Astrocyte of the hippocampus (primary cell): Measurements from ENCODE around the gene IPPK.

Experiments used
- DNase-seq: peaks from one replicate; pipeline ENCODE4 v3.0.0; 2011; ENCODE audit warnings: low read depth, low spot score

The IPPK gene

GRCh38 chr9:92615790-92616189, 54.1 kb downstream of the IPPK start:
- no peak for DNase-seq

DNA sequence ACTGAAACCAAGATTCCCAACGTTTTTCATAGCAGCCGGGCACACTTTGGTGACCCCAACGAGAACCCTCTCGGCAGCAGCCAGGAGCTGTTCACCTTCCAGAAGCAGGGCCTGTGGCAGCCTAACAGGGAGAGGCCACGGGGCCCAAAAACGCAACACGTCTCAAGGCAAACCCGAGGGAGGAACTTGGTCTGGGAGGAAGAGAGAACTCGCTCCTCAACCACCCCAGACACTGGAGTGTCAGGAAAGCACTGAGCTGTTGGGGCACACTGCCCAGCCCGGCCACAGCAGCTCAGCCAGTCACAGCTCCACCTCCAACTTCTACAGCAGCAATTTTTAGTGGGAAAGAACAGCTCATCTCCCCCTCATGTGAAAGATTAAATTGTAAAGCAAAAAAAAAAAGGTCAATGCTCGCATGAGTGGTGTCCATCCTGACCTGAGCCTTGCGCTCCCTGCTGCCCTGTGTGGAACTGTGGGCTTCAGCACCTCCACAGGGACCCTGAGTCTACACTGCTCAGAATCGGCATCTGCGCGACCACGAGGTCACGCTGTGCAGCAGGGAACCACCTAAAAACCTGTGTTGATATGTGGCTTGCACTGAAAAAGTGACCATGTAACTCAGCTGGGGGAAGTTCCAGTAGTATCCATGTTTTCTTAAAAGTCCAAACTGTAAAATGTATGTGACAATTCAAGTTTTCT, 55.0 kb downstream of the IPPK start:
- DNase-seq: no peak

- DNase-seq: no peak
Observed at GRCh38 chr9:92614123-92614510, 55.8 kb downstream of the IPPK start.

DNA sequence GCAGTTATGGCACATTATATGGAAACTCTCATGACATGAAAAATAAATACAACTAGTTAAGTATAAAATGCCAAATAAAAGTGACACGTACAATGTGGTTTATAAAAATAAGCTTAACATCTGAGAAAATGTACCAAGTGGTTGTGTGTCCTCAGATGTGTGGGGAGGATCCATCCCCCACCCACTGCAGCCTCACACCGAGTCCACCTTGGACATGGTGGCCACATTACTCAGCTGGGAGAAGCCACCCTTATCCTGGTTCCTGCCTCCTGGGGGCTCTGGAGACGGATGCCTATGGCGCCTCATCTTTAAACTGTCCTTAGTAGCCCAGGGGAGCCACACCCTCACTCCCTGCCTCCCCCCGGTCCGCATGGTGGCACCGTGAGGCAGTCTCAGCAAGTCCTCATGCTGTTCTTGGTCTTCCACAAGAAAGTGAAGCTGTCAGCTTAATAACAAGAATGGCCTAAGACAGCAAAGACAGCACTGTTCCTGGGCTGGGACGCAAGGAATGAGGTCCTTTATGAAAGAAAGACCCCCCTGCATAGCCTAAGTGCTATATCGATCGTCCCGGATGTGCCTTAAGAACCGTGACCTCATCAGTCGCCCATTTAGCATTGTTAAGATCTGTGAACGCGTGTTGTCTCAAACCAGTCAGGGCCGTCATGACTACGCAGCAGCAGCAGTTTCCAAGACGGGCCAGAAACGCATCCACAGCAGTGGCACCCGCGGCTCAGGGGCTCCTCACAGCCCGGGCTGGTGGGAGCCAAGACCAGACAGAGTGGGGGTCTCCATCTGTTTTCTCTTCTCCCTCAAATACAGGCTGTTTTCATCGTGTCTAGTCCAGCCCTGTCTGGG, 56.4 kb downstream of the IPPK start:
- no peak for DNase-seq

GRCh38 chr9:92612816-92613215, 57.1 kb downstream of the IPPK start:
- DNase-seq: no peak

- no peak for DNase-seq
Observed at GRCh38 chr9:92612292-92612691, 57.6 kb downstream of the IPPK start.

DNA sequence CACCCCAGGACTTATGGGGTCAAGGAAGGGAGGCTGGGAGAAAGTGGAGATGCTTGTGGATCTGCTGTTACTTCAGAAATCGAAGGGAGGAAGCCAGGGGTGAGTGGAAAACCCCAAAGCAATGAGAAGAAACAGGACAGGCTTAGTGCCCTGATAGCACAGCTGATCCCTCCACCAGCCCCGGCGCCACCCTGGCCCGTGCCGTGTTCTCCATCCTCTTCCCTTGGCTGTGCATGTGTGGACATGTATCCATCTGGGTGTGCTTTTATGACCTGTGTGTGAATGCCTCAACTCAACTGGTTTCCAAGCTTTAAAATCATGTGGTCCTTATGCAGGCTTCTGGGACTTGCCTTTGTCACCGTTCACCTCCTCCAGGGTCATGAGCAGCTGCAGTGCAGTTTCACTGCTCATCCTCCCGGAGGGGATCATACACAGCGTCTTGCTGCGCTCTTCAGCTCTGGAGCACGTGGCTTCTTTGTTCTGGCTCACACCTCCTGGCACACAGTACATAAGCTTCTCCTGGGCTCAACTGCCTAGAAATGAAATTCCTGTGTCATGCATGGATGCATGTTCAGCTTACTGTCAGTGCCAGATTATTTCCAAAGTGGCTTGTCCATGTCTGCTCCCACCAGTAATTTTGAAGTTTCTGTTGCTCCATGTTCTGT, 58.2 kb downstream of the IPPK start:
- no peak for DNase-seq

GRCh38 chr9:92610470-92611420, 59.2 kb downstream of the IPPK start:
- DNase-seq: no peak

DNA sequence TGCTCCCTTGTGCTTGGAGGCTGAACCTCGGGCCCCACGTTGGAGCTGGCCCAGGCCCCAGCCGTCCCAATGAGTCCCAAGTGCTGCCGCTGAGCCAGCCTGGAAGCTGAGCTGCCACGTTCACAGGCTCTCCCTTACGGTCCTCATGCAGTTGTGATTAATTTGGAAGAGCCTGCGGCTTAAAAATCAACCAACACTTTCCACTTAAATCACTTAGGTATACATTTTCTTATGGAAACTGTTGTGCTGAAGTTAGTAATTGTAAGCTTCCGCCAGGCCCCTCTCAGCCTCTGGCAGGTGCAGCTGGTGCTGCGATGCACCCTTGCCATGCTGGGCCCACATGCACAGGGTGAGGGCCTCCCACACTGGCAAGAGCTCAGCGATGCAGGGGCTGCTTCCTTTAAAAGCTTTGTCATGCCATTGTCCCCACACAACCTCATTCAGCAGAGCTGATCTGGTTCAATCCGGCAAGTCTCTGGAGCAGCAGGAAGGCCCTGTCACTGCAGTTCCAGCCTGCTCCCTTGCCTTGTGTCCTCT, 61.0 kb downstream of the IPPK start:
- DNase-seq: peak; percentile 48

- no peak for DNase-seq
Observed at GRCh38 chr9:92608241-92608908, 61.6 kb downstream of the IPPK start.

DNA sequence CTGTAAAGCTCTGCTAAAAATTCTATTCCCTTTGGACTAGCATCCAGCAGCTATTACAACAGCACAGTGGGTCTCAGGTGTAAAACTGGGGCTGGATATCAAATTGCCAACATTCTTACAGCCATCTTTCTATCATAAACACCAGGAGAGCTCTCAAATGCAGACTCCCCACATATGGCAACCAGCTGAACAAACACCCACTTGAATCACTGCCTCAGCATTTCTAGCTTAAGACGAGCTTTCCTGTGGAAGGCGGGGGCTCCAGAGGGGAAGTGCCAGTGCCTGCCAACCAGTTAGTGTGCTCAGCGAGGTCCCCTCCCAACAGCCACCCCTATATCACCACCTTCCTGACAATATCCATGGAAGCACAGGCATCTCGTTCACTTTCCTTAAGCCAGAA, 62.2 kb downstream of the IPPK start:
- DNase-seq: peak; percentile 25

GRCh38 chr9:92607088-92607487, 62.8 kb downstream of the IPPK start:
- peak; percentile 57 for DNase-seq

- no peak for DNase-seq
Observed at GRCh38 chr9:92605224-92605623, 64.7 kb downstream of the IPPK start.

DNA sequence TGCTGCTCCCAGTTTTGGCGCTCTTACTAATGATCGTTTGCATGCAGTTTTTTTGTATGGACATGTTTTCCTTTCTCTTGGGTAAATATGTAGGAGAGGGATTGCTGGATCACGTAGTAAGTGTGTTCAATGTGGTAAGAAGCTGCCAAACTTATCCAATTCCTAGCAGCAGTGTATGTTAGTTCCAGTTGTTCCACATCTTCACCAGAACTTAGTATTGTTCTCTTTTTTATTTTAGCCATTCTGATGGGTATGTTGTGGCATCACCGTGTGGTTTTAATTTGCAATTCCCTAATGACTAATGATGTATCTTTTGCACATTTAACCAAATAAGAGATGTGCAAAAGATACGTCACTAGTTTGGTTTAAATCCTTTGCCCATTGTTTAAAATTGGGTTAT, 65.9 kb downstream of the IPPK start:
- no peak for DNase-seq

DNA sequence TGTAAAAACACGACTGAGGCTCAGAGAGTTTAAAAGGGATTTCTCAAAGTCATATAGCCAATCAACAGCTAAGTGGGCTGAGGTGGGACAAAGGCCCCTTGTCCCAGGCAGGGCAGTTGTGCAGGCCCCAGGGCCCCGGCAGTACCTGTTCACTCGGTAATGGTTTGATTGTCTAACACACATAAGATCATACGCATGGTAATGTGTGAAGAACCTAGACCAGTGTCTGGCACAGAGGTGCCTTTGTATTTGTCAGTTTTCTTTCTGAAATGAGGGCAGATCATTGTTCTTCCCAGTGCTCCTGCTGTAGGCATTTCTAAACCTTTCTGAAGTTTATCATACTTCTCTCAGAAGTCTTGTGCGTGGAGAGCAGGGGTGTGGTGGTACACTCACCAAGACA, 66.8 kb downstream of the IPPK start:
- no peak for DNase-seq

DNA sequence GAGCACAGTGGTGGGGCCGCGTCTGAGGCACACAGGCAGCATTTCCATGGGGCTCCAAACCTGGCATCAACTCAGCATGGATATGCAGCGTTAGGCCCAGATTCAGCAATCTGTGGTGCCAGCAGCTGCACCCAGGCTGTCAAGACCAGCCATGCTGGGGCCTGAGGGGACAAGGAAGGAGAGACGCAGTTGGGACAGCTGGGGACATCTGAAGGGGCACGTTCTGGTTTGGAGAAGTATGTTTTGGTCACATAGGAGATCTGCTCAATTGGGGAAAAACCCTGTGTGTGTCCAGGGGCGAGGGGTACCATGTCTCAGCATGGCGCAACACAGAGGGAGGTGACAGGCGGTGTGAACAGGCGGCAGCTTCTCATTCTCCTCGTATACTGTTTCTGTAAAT, 67.5 kb downstream of the IPPK start:
- DNase-seq: no peak

DNA sequence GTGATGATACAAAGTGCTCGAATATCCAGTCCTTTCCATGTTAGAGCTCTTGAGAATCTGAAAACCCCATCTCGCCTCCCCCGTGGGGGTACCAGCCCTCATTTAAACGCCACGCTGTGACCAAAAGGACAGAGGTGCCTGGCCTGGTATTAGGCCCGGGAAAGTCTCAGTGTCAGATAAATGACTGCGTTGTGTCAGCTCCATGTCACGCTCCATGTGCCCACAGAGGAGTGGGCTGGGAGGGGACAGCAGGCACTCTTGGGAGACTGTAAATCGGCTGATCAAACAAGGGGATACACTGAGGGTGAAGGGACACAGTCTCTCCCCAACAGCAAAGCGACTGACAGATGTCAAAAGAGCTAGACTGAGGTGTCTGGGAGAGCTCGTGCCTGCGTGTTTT, 68.5 kb downstream of the IPPK start:
- DNase-seq: no peak

DNA sequence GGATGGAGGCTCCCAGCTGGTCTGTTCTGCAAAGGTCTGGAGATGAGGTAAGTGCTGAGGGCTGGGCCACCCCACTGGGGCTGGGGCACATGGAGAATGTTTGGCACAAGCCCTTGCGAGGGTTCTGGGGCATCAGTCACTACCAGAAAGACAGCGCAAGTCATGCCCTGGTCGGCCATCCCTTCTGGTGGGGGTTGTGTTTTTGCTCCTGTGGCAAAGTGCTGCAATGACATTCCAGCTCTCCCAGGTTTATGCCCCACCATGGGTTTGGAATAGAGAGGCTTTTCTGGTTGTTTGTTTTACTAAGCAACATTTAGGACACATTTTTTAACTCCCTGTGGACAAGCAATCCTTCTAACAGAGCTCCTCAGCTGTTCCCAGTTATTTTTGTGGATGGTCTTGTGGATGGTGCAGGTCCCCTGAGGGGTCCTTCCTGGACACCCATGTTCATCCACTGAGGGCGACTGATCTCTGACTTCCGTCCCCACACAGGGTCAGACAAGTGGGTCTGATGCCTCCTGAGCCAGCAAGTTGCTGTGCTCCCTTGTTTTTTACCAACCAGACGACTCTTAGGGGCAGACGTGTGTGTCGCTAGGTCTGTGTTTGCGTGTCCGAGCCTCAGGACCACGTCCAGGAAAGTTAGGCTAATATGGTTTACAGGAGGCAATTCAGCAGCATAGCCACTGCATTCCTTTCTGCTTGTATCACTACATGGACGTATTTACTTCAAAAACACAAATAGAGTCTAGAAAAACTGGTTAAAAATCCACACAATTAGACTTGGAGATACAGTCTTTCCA, 69.3 kb downstream of the IPPK start:
- DNase-seq: peak; percentile 93

DNA sequence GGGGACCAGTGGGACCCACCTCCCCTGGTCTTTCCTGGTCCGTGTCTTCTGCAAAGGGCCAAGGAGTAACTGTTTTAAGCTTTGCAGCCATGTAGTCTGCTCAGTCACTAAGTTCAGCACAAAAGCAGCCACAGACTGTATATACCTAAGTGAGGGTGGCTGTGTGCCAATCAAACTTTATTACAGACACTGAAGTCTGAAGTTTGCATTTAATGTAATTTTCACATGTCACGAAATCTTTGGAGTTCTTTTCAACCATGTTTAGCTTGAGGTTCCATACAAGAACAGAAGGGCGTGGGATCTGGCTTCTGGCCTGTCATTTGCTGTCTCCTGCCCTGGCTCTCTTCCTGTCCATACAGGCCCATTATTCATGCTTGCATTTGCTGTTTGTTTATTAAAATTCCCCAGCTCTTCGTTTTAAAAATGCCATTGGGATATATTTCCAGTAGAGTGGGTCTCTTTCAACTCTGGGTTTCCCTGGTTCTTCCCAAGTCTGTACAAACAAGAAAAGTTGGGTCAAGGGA, 69.9 kb downstream of the IPPK start:
- no peak for DNase-seq

- no peak for DNase-seq
Observed at GRCh38 chr9:92598382-92598781, 71.5 kb downstream of the IPPK start.
